GM13977 (cell line): Measurements from ENCODE around the gene DPEP3.

Source experiments
- DNase-seq: peaks from one replicate; pipeline ENCODE4 v3.0.0; 2012; ENCODE audit warnings: low spot score
- in situ Hi-C: fragments of 300-500 bp; cut with MboI; formaldehyde crosslinking; loops from one replicate; pipeline ENCODE4 v1.12.0; 2022; ENCODE audit warnings: low sequenced_read_pairs, low pct_unique_long_range_greater_than_20kb, mixed read lengths, inconsistent platforms; ENCODE audit not compliant: unreplicated experiment
- TF ChIP-seq, protein P1 (sequence below): IDR thresholded peaks from 2 replicates; pipeline ENCODE4 v1.5.1; 2012; ENCODE audit warnings: mild to moderate bottlenecking, control low read depth; ENCODE audit not compliant: insufficient read depth; ENCODE audit errors: extremely low read depth, missing control alignments

Gene DPEP3

DNA sequence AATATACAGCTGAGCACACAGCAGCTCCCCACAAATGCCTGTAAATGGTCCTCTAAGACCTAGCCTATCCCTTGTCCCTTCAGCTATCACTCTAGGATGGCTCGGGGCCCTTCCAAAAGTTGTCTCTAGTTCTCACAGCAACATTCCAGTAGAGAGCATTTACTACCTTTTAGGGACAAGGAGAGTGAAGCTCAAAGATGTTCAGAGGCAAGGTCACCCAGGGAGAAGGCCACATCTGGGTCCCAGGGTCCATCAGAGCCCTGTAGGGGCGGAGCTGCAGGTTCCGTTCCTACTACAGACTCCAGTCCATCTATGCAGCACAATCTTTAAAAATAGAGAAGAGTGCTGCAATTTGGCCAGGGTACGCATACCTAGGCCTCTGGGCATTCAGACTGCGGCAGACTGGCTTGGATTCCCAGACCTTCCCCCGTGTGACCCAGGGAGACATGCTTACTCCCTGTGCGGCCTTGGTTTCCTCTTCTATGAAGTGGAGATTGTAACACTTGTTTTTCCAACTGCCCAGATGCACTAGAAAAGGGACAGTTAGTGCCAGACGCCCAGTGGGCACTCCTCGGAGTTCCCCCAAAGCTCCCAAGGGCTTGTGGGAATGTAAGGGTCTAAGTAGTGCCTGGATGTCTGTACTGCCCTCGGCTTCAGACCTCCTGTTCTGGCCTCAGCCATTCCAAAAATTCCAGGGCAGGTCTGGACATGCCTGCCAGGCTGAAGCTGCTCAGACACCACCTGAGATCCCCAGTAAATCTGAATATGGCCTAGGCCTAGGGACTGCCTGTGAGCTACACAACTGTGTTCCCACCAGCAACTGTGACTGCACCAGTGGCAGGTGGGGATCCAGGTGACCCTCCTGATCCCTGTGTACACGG is 14.4 kb downstream of the DPEP3 start:
- TF ChIP-seq, protein P1, sequence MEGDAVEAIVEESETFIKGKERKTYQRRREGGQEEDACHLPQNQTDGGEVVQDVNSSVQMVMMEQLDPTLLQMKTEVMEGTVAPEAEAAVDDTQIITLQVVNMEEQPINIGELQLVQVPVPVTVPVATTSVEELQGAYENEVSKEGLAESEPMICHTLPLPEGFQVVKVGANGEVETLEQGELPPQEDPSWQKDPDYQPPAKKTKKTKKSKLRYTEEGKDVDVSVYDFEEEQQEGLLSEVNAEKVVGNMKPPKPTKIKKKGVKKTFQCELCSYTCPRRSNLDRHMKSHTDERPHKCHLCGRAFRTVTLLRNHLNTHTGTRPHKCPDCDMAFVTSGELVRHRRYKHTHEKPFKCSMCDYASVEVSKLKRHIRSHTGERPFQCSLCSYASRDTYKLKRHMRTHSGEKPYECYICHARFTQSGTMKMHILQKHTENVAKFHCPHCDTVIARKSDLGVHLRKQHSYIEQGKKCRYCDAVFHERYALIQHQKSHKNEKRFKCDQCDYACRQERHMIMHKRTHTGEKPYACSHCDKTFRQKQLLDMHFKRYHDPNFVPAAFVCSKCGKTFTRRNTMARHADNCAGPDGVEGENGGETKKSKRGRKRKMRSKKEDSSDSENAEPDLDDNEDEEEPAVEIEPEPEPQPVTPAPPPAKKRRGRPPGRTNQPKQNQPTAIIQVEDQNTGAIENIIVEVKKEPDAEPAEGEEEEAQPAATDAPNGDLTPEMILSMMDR, result no peak
- DNase-seq, result no peak
- in situ Hi-C loops, result no loop called here

DNA sequence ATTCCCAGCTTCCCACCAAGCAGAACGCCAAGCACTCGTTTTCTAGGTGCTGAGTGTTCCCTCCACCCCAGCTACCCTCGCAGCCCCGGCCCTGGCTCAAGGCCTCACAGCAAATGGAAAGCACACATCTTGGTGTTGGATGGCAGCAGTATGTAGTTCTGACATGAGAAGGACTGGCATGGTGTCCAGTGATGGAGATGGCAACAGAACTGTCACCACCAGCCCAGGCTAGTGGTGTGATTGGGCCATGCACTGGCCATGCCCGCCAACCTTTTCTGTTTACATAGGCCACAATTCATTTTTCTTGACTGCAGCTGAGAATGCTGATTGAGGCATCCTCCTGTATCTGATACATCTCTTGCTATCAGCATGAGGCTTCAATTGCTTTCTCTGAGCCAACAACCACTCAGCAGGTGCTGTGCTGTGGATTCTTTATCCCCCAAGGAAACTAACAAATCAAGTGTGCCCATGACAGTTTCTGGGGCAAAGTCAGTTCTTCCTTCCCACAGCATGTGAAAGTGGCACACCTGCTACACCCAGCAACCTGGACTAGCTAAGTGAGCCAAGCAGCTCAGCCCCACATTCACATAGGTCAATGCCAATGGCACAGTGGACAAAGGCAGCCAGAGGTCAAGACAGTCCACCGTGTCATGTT is 15.7 kb downstream of the DPEP3 start:
- in situ Hi-C loops, result no loop called here
- no peak for DNase-seq
- TF ChIP-seq, protein P1, result no peak

DNA sequence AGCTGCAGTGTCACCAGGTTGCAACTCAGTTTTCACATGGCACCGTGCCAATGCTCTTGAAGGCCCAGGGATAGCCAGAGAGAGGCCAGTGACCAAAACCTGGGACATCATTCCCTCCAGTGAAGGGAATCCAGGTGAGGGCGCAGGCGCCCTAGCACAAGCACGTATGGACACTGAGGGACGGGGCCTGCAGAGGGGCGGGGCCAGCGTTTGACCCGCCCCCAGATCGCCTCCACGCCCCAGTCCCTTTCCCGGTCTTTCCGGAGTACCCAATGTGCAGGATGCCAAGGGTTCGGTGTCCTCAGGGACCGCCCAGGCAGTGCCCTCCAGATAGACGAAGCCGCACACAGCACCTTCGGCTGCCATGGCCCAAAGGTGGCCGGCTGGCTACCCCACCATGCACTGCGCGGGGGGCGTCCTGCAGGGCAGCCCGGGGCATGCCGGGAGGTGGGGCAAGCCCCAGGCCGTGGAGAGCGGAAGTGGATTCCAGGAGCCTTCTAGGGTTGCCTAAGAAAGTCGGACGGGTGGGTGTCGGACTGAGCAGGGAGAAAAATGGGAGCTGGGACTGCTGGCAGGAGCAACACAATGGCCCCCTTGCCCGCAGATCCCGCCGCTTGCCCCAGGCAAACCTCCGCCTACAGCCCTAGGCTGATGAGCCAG is 16.5 kb downstream of the DPEP3 start:
- TF ChIP-seq, protein P1, result no peak
- no peak for DNase-seq
- in situ Hi-C loops, result no loop called here

DNA sequence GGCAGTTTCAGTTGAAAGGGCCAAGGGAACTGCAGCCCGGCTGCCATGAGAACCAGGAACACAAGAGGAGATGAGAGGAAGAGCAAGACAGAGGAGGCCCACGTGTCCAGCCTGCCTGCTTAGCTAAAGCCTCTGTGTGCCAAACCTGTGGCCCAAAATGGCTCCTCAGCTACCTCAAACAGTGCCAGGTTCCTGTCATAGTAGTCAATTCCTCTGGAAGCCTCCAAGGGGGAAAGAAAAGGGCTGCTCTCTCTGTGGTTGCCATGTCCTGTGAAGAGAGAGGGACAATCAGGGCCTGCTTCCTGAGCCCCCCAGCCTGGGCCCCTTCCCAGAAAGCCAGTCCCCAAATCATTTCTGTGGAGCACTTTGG is 17.0 kb downstream of the DPEP3 start:
- TF ChIP-seq, protein P1, result no peak
- in situ Hi-C loops, result no loop called here
- no peak for DNase-seq

DNA sequence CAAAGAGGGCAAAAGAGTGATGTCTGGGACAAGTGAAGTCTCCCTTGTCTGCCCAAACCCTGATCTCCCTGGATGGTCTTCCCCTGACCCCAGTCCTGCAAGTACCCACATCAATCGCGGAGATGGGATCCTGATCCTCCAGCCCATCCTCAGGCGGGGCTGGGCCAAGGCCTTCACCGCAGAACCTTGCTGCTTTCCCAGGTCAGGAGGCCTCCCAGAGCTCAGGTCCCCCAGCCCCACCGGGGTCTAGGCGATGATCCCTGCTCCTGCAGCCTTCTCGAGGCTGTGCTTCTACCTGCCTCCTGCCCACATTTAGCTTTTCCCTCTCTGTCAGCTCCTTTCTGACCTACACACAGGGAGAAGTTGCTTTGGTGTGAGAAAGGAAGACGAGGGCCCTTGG is 18.2 kb downstream of the DPEP3 start:
- in situ Hi-C loops, result no loop called here
- TF ChIP-seq, protein P1, result no peak
- no peak for DNase-seq

DNA sequence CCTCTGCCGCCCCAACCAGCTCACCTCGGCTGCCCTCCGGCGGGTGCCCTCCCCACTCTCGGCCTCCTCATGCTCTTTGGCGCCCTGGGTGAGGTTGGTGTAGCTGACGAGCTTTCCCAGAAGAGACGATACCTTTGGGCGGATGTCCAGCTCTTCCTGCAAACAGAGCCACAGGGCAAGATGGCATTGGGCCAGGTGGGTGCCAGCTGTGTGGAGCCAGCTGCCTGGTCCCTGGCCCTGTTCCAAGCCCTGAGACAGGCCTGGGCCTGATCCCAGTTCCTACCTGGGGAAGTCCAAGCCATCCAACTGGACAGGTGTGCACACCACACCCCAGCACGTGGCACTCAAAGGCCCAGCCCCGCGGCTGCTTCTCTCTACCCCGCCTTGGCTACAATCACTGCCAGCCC is 18.7 kb downstream of the DPEP3 start:
- in situ Hi-C loops, result no loop called here
- TF ChIP-seq, protein P1, result no peak
- no peak for DNase-seq
